Stomach (tissue), 9 donors: ENCODE results near the gene EMC1. TPM values are rescaled to one million over a fixed set of nuclear protein-coding genes. Genes with fewer than 3 reads are reported as not detected.
"Not testable (repeated sequence)": the region's sequence is repeated elsewhere in the genome, so short reads cannot be mapped to it uniquely, and the experiment has no call there.

Experiments used
- DNase-seq, 2 donors: peaks; one replicate each; pipeline versions ENCODE4 v3.0.0 to v3.0.0-alpha.2; 2013 to 2019
- H3K27ac ChIP-seq, 5 donors: fragments of 200-600 bp in 4 of 5; sonication (generic) in 4 of 5; one replicate each; pipeline ENCODE4 v1.5.1; 2013 to 2019; ENCODE audit warnings: mild to moderate bottlenecking in 1 of 5, moderate library complexity in 1 of 5
- H3K27me3 ChIP-seq, 3 donors: fragments of 200-600 bp; sonication (generic); one replicate each; pipeline ENCODE4 v1.5.1; 2017 to 2019; ENCODE audit warnings: mixed run types in 1 of 3
- H3K36me3 ChIP-seq, 4 donors: fragments of 200-600 bp; sonication (generic); 1 replicate in 3 of 4; 2 replicates in 1 of 4; pipeline ENCODE4 v1.5.1; 2016 to 2019
- H3K4me1 ChIP-seq, 4 donors: fragments of 200-600 bp; sonication (generic); one replicate each; pipeline ENCODE4 v1.5.1; 2016 to 2019
- H3K4me3 ChIP-seq, 4 donors: fragments of 200-600 bp; sonication (generic) in 3 of 4; one replicate each; pipeline ENCODE4 v1.5.1; 2016 to 2019; ENCODE audit warnings: mild to moderate bottlenecking in 1 of 4
- H3K9me3 ChIP-seq, 4 donors: fragments of 200-600 bp; sonication (generic); one replicate each; pipeline ENCODE4 v1.5.1; 2016 to 2019
- EP300 ChIP-seq: sonication (generic); formaldehyde crosslinking; IDR thresholded peaks from one replicate; pipeline ENCODE4 v1.6.1; 2017; ENCODE audit warnings: antibody characterized with exemption
- POLR2A ChIP-seq, 4 donors: fragments of 450-650 bp; IDR thresholded peaks; one replicate each; pipeline ENCODE4 v1.6.1; 2016; ENCODE audit warnings: antibody characterized with exemption in 4 of 4, control low read depth in 2 of 4, mild to moderate bottlenecking in 1 of 4, moderate library complexity in 1 of 4
- POLR2AphosphoS5 ChIP-seq, 3 donors: sonication (generic); formaldehyde crosslinking; IDR thresholded peaks; one replicate each; pipeline ENCODE4 v1.6.1; 2016; ENCODE audit warnings: antibody characterized with exemption in 3 of 3
- WGBS, 5 donors: extraction: QIAGEN DNeasy Blood & Tissue Kit in 3 of 5; methylation state at CpG; one replicate each; pipeline versions ENCODE4 v1.1.5 to v1.1.7; 2013 to 2018; 5-methylcytosine and 5-hydroxymethylcytosine counted together
- intact Hi-C: fragments of 100-400 bp; cut with DNase I; formaldehyde crosslinking; loops from one replicate; pipeline ENCODE4 v1.15.1; 2023; ENCODE audit warnings: low total_unique reads
- polyA plus RNA-seq, 3 donors: library from polyadenylated mRNA; stranded (reverse); fragments of 200-250 nt; gene quantifications; one replicate each; pipeline ENCODE4 v1.2.3, GENCODE V29; 2013
- total RNA-seq, 5 donors: library from RNA; depleted of rRNA; stranded (reverse); fragments of >200 nt; gene quantifications; one replicate each; pipeline versions ENCODE4 v1.1.0 to v1.2.3, GENCODE V29; 2014 to 2016
- TF ChIP-seq, protein P1 (sequence below), 7 experiments: fragments of 450-650 bp in 4 of 7; fragments of 200-600 bp in 3 of 7; sonication (generic) in 3 of 7; IDR thresholded peaks; one replicate each; pipeline ENCODE4 v1.5.1; 2016 to 2019; ENCODE audit warnings: antibody characterized with exemption in 7 of 7, control low read depth in 2 of 7, mild to moderate bottlenecking in 1 of 7
- donor health status: healthy with polysubstance abuse.
- donor health status: Bipolar disorder and iron deficiency.
- donor health status: healthy.

The EMC1 gene
- total and polyA plus RNA-seq, 8 donors, result 4.5 to 94.1 (median 34.4) TPM

DNA sequence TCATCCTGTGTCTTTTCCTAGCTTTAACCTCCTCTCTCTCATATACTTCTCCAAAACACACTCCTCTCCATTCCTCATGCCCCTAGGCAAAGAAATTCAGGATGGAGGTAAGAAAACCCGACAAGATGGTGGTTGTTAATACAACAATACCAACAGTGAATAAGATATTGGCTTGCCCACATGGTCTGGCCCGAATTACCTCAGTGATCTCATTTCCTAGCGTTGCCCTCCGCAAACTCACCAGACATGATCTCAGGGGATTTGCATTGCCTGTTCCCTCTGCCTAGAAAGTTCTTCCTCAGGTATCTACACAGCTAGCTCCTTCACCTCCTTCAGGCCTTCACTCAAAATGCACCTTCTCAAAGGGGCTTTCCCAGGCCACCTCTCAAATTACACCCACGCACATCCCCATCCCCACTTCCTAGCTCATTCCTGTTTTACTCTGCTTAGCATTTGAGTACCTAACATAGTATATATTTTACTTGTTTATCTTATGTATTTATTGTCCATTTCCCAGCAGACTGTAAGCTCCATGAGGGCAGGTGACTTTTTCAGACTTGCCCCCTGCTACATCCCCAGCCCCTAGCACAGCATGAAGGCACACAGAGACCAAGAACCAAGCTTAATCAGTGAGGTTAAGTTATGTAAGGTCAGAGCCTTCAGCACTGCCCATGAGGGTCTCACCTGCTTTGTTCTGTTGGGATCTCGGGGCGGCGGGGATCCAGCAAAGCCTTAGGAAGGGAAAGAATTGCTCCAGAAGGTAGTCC, 31.1 kb downstream of the EMC1 start:
- H3K4me1 ChIP-seq, result peaks cover 0 to 13% (median 3%) of the 10 kb centered on the region in 4 donors
- TF ChIP-seq EP300 (no peak), POLR2A (IDR thresholded peaks at IDR 0.05) (no peak)

DNA sequence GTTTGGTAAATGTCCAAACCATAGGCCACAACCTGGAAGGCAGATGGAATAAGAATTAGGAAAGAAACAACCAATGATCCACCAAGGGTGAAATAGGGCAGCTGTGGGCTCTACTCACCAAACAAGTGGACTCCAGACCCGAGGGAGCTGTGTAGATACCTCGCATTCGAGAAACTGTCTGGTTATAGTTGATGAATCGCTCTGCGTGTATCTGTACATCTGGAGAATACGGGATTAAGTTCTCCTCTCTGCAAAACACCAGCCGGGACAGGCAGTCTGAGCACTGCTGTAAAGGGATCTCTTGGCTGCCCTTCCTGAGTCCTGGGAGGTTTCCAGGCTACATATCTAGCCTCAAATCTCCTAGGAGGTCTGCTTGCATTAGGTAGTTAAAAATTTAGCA, 31.9 kb downstream of the EMC1 start:
- peak overlapping the region in 3 of 5 donors; percentile 19 to 56 (median 46) for H3K27ac ChIP-seq
- H3K36me3 ChIP-seq, result peaks cover 37 to 97% (median 94%) of the 10 kb centered on the region in 4 donors
- no peaks in the 10 kb centered on the region for H3K27me3 ChIP-seq
- H3K9me3 ChIP-seq, result no peaks in the 10 kb centered on the region
- DNase-seq, result no peak
- intact Hi-C loops, result no loop called here
- WGBS, 5 donors, result 73 to 88% (median 81%) methylated on average over 7 of the region's 7 CpGs
- peaks cover 0 to 13% (median 3%) of the 10 kb centered on the region in 4 donors for H3K4me1 ChIP-seq
- H3K4me3 ChIP-seq, result no peak overlapping the region
- TF ChIP-seq POLR2A (IDR thresholded peaks at IDR 0.05), result no peak
- no peak for TF ChIP-seq POLR2AphosphoS5 (IDR thresholded peaks at IDR 0.05)
- TF ChIP-seq, protein P1, sequence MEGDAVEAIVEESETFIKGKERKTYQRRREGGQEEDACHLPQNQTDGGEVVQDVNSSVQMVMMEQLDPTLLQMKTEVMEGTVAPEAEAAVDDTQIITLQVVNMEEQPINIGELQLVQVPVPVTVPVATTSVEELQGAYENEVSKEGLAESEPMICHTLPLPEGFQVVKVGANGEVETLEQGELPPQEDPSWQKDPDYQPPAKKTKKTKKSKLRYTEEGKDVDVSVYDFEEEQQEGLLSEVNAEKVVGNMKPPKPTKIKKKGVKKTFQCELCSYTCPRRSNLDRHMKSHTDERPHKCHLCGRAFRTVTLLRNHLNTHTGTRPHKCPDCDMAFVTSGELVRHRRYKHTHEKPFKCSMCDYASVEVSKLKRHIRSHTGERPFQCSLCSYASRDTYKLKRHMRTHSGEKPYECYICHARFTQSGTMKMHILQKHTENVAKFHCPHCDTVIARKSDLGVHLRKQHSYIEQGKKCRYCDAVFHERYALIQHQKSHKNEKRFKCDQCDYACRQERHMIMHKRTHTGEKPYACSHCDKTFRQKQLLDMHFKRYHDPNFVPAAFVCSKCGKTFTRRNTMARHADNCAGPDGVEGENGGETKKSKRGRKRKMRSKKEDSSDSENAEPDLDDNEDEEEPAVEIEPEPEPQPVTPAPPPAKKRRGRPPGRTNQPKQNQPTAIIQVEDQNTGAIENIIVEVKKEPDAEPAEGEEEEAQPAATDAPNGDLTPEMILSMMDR (IDR thresholded peaks at IDR 0.05), result no peak
- no peak for TF ChIP-seq EP300

More for the DNA sequence above, 31.1 kb downstream of the EMC1 start:
- no peaks in the 10 kb centered on the region for H3K27me3 ChIP-seq
- H3K36me3 ChIP-seq, result peaks cover 44 to 100% (median 98%) of the 10 kb centered on the region in 4 donors
- no peaks in the 10 kb centered on the region for H3K9me3 ChIP-seq
- intact Hi-C loops, result no loop called here
- 93 to 95% (median 94%) methylated on average over 8 of the region's 8 CpGs for WGBS, 5 donors
- no peak overlapping the region for H3K4me3 ChIP-seq
- H3K27ac ChIP-seq, result peak overlapping the region in 4 of 5 donors; percentile 5 to 56 (median 26)
- DNase-seq, result no peak

DNA sequence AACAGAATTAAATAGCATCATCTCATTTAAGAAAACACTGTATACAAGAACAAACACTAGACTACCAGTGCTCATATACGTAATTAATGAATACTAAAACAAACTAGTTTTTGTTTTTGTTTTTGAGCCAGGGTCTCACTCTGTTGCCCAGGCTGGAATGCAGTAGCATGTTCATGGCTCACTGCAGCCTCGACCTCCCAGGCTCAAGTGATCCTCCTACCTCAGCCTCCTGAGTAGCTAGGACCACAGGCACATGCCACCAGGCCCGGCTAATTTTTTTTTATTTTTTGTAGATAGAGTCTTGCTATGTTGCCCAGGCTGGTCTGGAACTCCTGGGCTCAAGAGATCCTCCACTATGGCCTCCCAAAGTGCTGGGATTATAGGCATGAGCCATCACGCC, 34.7 kb downstream of the EMC1 start:
- 92 to 98% (median 95%) methylated on average over 4 of the region's 4 CpGs for WGBS, 5 donors
- H3K4me3 ChIP-seq, intact Hi-C loops, H3K9me3 ChIP-seq, H3K27ac ChIP-seq, DNase-seq, H3K27me3 ChIP-seq: not testable (repeated sequence)
- Histone ChIP-seq H3K4me1 (peaks cover under 1 to 26% (median 17%) of the 10 kb centered on the region in 4 donors), H3K36me3 (peaks cover 19 to 81% (median 77%) of the 10 kb centered on the region in 4 donors)

DNA sequence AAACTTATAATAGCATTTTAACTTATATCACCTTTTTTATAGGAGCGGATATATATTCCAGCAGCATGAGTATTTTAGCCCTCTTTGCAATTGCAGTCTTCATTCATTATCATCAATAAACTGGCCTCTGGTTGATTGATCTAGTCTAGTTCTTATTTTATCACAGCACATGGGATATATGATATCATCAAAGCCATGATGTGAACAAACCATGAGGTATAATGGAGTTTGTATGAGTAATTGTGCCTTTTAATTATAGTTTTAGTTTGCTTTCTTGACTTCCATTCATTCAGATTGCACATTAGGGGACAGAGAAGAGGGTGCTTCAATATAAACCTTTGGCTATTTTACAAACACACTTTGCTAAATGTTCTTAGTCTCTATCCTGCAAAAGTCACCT, 37.7 kb downstream of the EMC1 start:
- TF ChIP-seq EP300, result no peak
- no peak for TF ChIP-seq POLR2AphosphoS5 (IDR thresholded peaks at IDR 0.05)
- TF ChIP-seq, protein P1 (IDR thresholded peaks at IDR 0.05), result no peak
- TF ChIP-seq POLR2A (IDR thresholded peaks at IDR 0.05), result no peak
- H3K36me3 ChIP-seq, result peaks cover 0 to 51% (median 47%) of the 10 kb centered on the region in 4 donors
- no peaks in the 10 kb centered on the region for H3K27me3 ChIP-seq
- 97 to 100% (median 100%) methylated on average over 1 of the region's 1 CpG for WGBS, 5 donors
- H3K9me3 ChIP-seq, result no peaks in the 10 kb centered on the region
- no peak overlapping the region for H3K4me3 ChIP-seq
- DNase-seq, result no peak
- no peak overlapping the region for H3K27ac ChIP-seq
- H3K4me1 ChIP-seq, result peaks cover 18 to 36% (median 29%) of the 10 kb centered on the region in 4 donors
- intact Hi-C loops, result no loop called here

DNA sequence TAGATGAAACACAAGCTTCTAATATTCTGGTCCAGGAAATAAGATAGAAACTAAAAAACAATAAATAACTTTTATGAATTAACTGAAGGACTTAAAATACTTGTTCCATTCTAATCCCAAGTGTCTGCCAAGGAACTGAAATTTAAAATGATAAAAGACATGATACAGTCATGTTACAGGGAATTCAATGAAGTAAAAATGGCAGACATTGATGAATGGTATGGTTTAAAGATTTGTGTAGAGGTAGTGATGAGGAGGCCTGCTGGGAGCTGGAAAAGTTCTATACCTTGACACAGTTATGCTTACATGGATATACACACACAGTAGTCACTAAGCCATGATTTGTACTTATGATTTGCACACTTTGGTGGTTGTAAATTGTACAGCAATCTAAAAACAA, 39.2 kb downstream of the EMC1 start:
- TF ChIP-seq, protein P1 (IDR thresholded peaks at IDR 0.05), result no peak
- intact Hi-C loops, result no loop called here
- H3K9me3 ChIP-seq, result no peaks in the 10 kb centered on the region
- H3K36me3 ChIP-seq, result peaks cover 0 to 37% (median 33%) of the 10 kb centered on the region in 4 donors
- no peaks in the 10 kb centered on the region for H3K27me3 ChIP-seq
- peak overlapping the region in 1 of 5 donors; percentile 29 for H3K27ac ChIP-seq
- peaks cover 29 to 50% (median 43%) of the 10 kb centered on the region in 4 donors for H3K4me1 ChIP-seq
- H3K4me3 ChIP-seq, result no peak overlapping the region
- no peak for DNase-seq
